Chondrocyte (in vitro differentiated cells): ENCODE data around the gene PTH1R. TPM values are rescaled to one million over a fixed set of nuclear protein-coding genes. Genes with fewer than 3 reads are reported as not detected.

Experiments used
- DNase-seq: peaks from one replicate; pipeline ENCODE4 v3.0.0; 2021; ENCODE audit warnings: mixed read lengths, low spot score
- H3K27ac Mint-ChIP-seq: one replicate; pipeline ENCODE4 v1.8.0; 2021; ENCODE audit warnings: mild to moderate bottlenecking, moderate library complexity, mixed read lengths; ENCODE audit not compliant: unreplicated experiment
- H3K27me3 Mint-ChIP-seq: 2 replicates; pipeline ENCODE4 v1.8.0; 2021; ENCODE audit warnings: low read depth, mixed read lengths
- H3K36me3 Mint-ChIP-seq: 2 replicates; pipeline ENCODE4 v1.8.0; 2021; ENCODE audit warnings: low read depth, mixed read lengths
- H3K4me1 Mint-ChIP-seq: 2 replicates; pipeline ENCODE4 v1.8.0; 2021; ENCODE audit warnings: low read depth, mild to moderate bottlenecking, mixed read lengths
- H3K4me3 Mint-ChIP-seq: one replicate; pipeline ENCODE4 v1.8.0; 2021; ENCODE audit warnings: mild to moderate bottlenecking, moderate library complexity, mixed read lengths; ENCODE audit not compliant: unreplicated experiment
- H3K9me3 Mint-ChIP-seq: 2 replicates; pipeline ENCODE4 v1.8.0; 2021; ENCODE audit warnings: low read depth, mixed read lengths
- CTCF ChIP-seq: fragments of 200-600 bp; sonication (generic); IDR thresholded peaks from 2 replicates; pipeline ENCODE4 v1.5.0; 2021; ENCODE audit warnings: antibody characterized with exemption, mild to moderate bottlenecking, moderate library complexity
- long read RNA-seq: library from polyadenylated mRNA; stranded (forward); transcript quantifications from one replicate; pipeline ENCODE4 v2.0.0, GENCODE V29; 2021
- total RNA-seq: library from RNA; stranded (reverse); gene quantifications from 3 replicates; pipeline ENCODE4 v1.2.1, GENCODE V29; 2021

PTH1R gene
- total RNA-seq: 2.4 to 6.3 TPM (median 3.1 TPM) in 3 replicates
- long read RNA-seq, transcript PTH1R-204 (15 exons, 1,914 nt): major isoform, 5 of 9 reads
- long read RNA-seq, partial matches to known transcripts: 0 of 9 reads
- long read RNA-seq, other reads (novel, unspliced or antisense): 3 of 9 reads

DNA sequence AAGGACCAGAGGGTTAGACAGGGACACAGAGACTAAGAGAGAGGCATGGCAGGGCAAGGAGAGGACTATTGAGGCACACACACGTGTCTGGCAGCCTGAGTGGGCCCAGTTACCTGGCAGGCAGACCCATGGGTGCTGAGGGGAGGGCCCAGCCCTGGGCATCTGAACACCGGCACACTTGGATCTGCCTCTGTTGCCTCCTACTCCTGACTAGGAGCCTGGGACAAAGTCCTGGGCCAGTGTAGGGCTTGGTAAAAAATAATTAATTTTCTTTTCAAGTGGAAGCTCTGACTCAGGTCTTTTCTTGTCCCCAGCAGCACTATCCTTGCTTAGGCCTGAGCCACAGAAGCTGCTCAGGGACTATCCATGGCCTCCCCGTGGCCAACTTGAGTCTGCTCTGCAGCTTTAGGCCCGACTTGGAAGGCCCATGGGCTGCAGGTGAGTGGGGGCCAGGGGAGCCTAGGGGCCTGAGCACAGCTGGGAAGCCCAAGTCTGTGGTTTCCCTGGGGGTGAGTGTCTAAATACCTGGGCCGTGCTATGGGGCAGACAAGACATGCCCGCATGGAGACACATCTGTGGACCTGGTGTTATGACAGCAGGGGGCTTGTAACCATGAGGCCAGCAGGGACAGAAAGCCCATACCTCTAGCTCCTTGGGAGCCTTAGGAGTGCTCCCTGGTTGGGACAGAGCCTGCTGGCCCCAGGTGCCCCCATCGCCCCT lies at the start of gene PTH1R:
Gene PTH1R (plus strand): TSS at position 316 of the 720 bp plus-strand sequence. CDS start 5,839 bp downstream, outside the sequence.
- no peak for TF ChIP-seq CTCF
- Mint-ChIP-seq H3K4me1 (peaks cover 47% of the 10 kb centered on the region), H3K4me3 (no peak within 1 kb of the TSS), H3K36me3 (no peaks in the 10 kb centered on the region), H3K27me3 (no peaks in the 10 kb centered on the region), H3K9me3 (no peaks in the 10 kb centered on the region), H3K27ac (no peak within 1 kb of the TSS)
- DNase-seq: no peak

GRCh38 chr3:46829699-46830208 lies 47.8 kb upstream of the PTH1R start:
- H3K27ac Mint-ChIP-seq: no peak overlapping the region
- no peak for DNase-seq
- H3K36me3 Mint-ChIP-seq: no peaks in the 10 kb centered on the region
- no peak overlapping the region for H3K4me3 Mint-ChIP-seq
- no peak for TF ChIP-seq CTCF
- no peaks in the 10 kb centered on the region for H3K4me1 Mint-ChIP-seq
- H3K27me3 Mint-ChIP-seq: peaks cover 26% of the 10 kb centered on the region
- no peaks in the 10 kb centered on the region for H3K9me3 Mint-ChIP-seq

- DNase-seq: no peak
- no peak for TF ChIP-seq CTCF
- Mint-ChIP-seq H3K27ac (no peak overlapping the region), H3K36me3 (no peaks in the 10 kb centered on the region), H3K27me3 (peaks cover 20% of the 10 kb centered on the region), H3K4me3 (no peak overlapping the region), H3K4me1 (no peaks in the 10 kb centered on the region), H3K9me3 (no peaks in the 10 kb centered on the region)
Observed at GRCh38 chr3:46830801-46831200, 46.7 kb upstream of the PTH1R start.

GRCh38 chr3:46831316-46831715 lies 46.2 kb upstream of the PTH1R start:
- no peak overlapping the region for H3K4me3 Mint-ChIP-seq
- no peaks in the 10 kb centered on the region for H3K36me3 Mint-ChIP-seq
- DNase-seq: no peak
- H3K4me1 Mint-ChIP-seq: no peaks in the 10 kb centered on the region
- no peak for TF ChIP-seq CTCF
- peaks cover 20% of the 10 kb centered on the region for H3K27me3 Mint-ChIP-seq
- H3K9me3 Mint-ChIP-seq: no peaks in the 10 kb centered on the region
- H3K27ac Mint-ChIP-seq: no peak overlapping the region

GRCh38 chr3:46831841-46832240 lies 45.7 kb upstream of the PTH1R start:
- no peaks in the 10 kb centered on the region for H3K4me1 Mint-ChIP-seq
- no peak for TF ChIP-seq CTCF
- H3K27me3 Mint-ChIP-seq: peaks cover 17% of the 10 kb centered on the region
- H3K36me3 Mint-ChIP-seq: no peaks in the 10 kb centered on the region
- H3K9me3 Mint-ChIP-seq: peaks cover 3% of the 10 kb centered on the region
- DNase-seq: no peak
- H3K27ac Mint-ChIP-seq: no peak overlapping the region
- no peak overlapping the region for H3K4me3 Mint-ChIP-seq
